PC-3 (cell line): Measurements from ENCODE around the gene GDF15.

Source experiments
- CTCF ChIP-seq: fragments of 300-600 bp; sonication (generic); conservative IDR thresholded peaks from 2 replicates; pipeline ENCODE4 v1.5.1; 2017; ENCODE audit warnings: antibody characterized with exemption, low read depth, mild to moderate bottlenecking, low read length
- EZH2 ChIP-seq: fragments of 300-600 bp; sonication (generic); IDR thresholded peaks from one replicate; pipeline ENCODE4 v1.6.1; 2017; ENCODE audit warnings: antibody characterized with exemption, mild to moderate bottlenecking, low read length; ENCODE audit not compliant: unreplicated experiment

- TF ChIP-seq CTCF (no peak), EZH2 (no peak)
Observed at GRCh38 chr19:18351544-18351943, 34.4 kb upstream of the GDF15 start.
